ENCODE measurements around the gene SYTL3.
A peak's percentile ranks its signal among the peaks of the same experiment; 100 is the strongest.

- TF ChIP-seq CTCF (IDR thresholded peaks at IDR 0.05) (peak in 1 of 3 experiments; percentile 27), POLR2A (IDR thresholded peaks at IDR 0.05) (no peak)
Observed at GRCh38 chr6:158708239-158708638, 58.4 kb downstream of the SYTL3 start.
